Measurements from ENCODE around the gene C1orf159.

Gene C1orf159

GRCh38 chr1:1122981-1123480 lies 7.1 kb upstream of the C1orf159 start:
- Histone ChIP-seq H3K27me3 (replicated peaks; ENCODE audit: control insufficient read depth, insufficient read depth, low read length) (peaks cover 2% of the 10 kb centered on the region; the same call in 1 of the 2 replicates), H3K4me3 (replicated peaks; ENCODE audit: low read depth, low read length) (no peak overlapping the region)
- DNase-seq (ENCODE audit: extremely low read depth, insufficient read length): no peak

GRCh38 chr1:1122078-1122811 lies 6.4 kb upstream of the C1orf159 start:
- H3K4me3 ChIP-seq (replicated peaks; ENCODE audit: low read depth, low read length): peak overlapping the region; percentile 18; the same call in 1 of the 2 replicates
- DNase-seq (ENCODE audit: extremely low read depth, insufficient read length): peak; percentile 71
- no peaks in the 10 kb centered on the region for H3K36me3 ChIP-seq (ENCODE audit: control insufficient read depth, insufficient read depth, low read length)
- TF ChIP-seq CTCF (IDR thresholded peaks at IDR 0.05; ENCODE audit: insufficient read depth, low read length, poor library complexity, severe bottlenecking): peak; percentile 93
- peaks cover 2% of the 10 kb centered on the region; the same call in 1 of the 2 replicates for H3K27me3 ChIP-seq (replicated peaks; ENCODE audit: control insufficient read depth, insufficient read depth, low read length)

More at GRCh38 chr1:1122981-1123480, 7.1 kb upstream of the C1orf159 start:
- no peak for TF ChIP-seq CTCF (IDR thresholded peaks at IDR 0.05; ENCODE audit: insufficient read depth, low read length, poor library complexity, severe bottlenecking)
- no peaks in the 10 kb centered on the region for H3K36me3 ChIP-seq (ENCODE audit: control insufficient read depth, insufficient read depth, low read length)

- Histone ChIP-seq H3K36me3 (ENCODE audit: control insufficient read depth, insufficient read depth, low read length) (no peaks in the 10 kb centered on the region), H3K27me3 (replicated peaks; ENCODE audit: control insufficient read depth, insufficient read depth, low read length) (peaks cover 2% of the 10 kb centered on the region; the same call in 1 of the 2 replicates), H3K4me3 (replicated peaks; ENCODE audit: low read depth, low read length) (no peak overlapping the region)
- no peak for TF ChIP-seq CTCF (IDR thresholded peaks at IDR 0.05; ENCODE audit: insufficient read depth, low read length, poor library complexity, severe bottlenecking)
- no peak for DNase-seq (ENCODE audit: extremely low read depth, insufficient read length)
These were observed 5.8 kb upstream of the C1orf159 start for GRCh38 chr1:1121611-1122077.

- no peak for DNase-seq (ENCODE audit: extremely low read depth, insufficient read length)
- Histone ChIP-seq H3K4me3 (replicated peaks; ENCODE audit: low read depth, low read length) (no peak overlapping the region), H3K27me3 (replicated peaks; ENCODE audit: control insufficient read depth, insufficient read depth, low read length) (peaks cover 2% of the 10 kb centered on the region; the same call in 1 of the 2 replicates), H3K36me3 (ENCODE audit: control insufficient read depth, insufficient read depth, low read length) (no peaks in the 10 kb centered on the region)
- TF ChIP-seq CTCF (IDR thresholded peaks at IDR 0.05; ENCODE audit: insufficient read depth, low read length, poor library complexity, severe bottlenecking): no peak
These were observed 5.1 kb upstream of the C1orf159 start for GRCh38 chr1:1120866-1121591.

GRCh38 chr1:1120096-1120495 lies 4.2 kb upstream of the C1orf159 start:
- peaks cover 2% of the 10 kb centered on the region; the same call in 1 of the 2 replicates for H3K27me3 ChIP-seq (replicated peaks; ENCODE audit: control insufficient read depth, insufficient read depth, low read length)
- TF ChIP-seq CTCF (IDR thresholded peaks at IDR 0.05; ENCODE audit: insufficient read depth, low read length, poor library complexity, severe bottlenecking): no peak

More at GRCh38 chr1:1120096-1120495, 4.2 kb upstream of the C1orf159 start:
- Histone ChIP-seq H3K36me3 (ENCODE audit: control insufficient read depth, insufficient read depth, low read length) (no peaks in the 10 kb centered on the region), H3K4me3 (replicated peaks; ENCODE audit: low read depth, low read length) (no peak overlapping the region)
- DNase-seq (ENCODE audit: extremely low read depth, insufficient read length): no peak
